ENCODE measurements around the gene GRID1.

The GRID1 gene

DNA sequence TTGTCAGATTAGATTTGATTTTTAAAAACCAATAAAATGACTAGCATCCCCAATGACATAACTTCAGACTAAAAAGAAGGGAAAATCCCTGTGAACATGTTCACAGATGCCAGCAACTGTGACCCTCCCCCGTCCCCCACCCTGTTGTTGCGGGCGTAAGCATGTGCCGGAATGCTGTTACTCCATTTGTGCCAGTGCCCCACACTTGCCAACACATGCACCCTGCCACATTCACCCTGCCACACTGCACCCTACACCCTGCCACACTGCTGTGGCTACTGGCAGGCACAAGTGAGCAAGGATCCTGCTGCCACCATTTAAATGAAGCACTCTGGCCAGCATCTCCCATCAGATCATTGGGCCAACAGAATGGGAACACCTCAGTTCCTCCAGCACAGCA lies 540.2 kb downstream of the GRID1 start:
- no peak for DNase-seq (ENCODE audit: low read depth in 2 of 2)

- DNase-seq (ENCODE audit: low read depth in 2 of 2), result no peak
Measured at GRCh38 chr10:85811405-85811804, 555.2 kb downstream of the GRID1 start.

GRCh38 chr10:85810674-85811073 lies 555.9 kb downstream of the GRID1 start:
- no peak for DNase-seq (ENCODE audit: low read depth in 2 of 2)

GRCh38 chr10:85795460-85795859 lies 571.1 kb downstream of the GRID1 start:
- DNase-seq (ENCODE audit: low read depth in 2 of 2), result no peak

DNA sequence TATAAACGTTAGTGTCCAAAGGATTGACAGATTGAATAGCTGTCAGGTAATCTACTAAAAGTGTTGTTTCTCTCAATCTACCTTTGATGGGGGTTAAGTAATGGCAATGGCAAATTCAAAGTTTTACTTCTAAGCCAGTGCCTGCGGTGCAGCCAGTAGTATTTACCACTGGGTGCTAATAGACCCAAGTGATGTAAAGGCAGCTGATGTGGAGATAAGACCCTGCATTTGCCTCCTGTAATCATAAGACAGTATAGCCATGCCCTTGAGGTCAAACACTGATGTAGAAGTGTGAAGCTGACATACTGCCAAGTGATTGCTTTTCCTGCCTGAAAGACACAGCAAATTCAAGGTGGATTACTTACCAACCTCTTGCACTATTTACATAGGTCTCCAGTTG lies 572.0 kb downstream of the GRID1 start:
- DNase-seq (ENCODE audit: low read depth in 2 of 2), result no peak

DNA sequence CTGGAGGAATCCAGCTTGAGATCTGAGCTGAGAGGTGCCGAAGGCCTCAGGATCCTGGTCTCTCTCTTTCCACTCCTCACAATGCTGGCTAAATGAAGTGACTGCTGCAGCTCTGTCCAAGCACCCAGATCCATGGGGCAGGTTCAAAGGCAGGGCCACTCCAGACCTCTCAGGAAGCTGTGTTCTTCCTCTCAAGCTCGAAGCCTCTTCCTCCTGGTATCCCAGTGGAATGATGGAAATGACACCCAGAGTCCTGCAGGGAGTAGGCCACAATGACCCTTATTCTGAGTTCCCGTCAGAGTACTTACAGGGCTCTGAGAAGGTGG lies 574.1 kb downstream of the GRID1 start:
- no peak for DNase-seq (ENCODE audit: low read depth in 2 of 2)

GRCh38 chr10:85791818-85792532 lies 574.6 kb downstream of the GRID1 start:
- no peak for DNase-seq (ENCODE audit: low read depth in 2 of 2)

GRCh38 chr10:85789982-85790789 lies 576.4 kb downstream of the GRID1 start:
- DNase-seq (ENCODE audit: low read depth in 2 of 2), result no peak

- DNase-seq (ENCODE audit: low read depth in 2 of 2), result no peak
Measured at GRCh38 chr10:85789125-85789524, 577.5 kb downstream of the GRID1 start.

- DNase-seq (ENCODE audit: low read depth in 2 of 2), result no peak
Measured at GRCh38 chr10:85788570-85788969, 578.0 kb downstream of the GRID1 start.

GRCh38 chr10:85787881-85788280 lies 578.7 kb downstream of the GRID1 start:
- DNase-seq (ENCODE audit: low read depth in 2 of 2), result no peak

DNA sequence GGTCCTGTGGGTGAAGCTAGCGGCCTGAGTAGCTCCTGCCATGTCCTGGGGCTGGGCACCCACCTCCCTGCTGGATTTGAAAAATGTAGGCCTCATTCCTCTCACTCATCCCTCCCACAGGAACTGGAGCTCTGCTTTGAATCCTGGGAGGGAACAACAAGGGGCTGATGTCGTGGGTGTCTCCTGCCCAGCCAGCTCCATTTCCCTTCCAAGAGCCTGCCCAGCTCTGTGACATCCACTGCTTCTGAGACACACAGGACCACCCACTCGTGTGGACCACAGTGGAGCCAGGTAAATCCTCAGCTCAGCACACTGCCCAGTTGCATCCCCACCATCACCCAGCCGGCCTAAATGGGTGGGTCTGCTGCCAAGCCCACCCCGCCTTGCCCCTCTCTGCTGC lies 579.2 kb downstream of the GRID1 start:
- DNase-seq (ENCODE audit: low read depth in 2 of 2), result no peak

GRCh38 chr10:85786401-85786899 lies 580.1 kb downstream of the GRID1 start:
- no peak for DNase-seq (ENCODE audit: low read depth in 2 of 2)

GRCh38 chr10:85784792-85785191 lies 581.8 kb downstream of the GRID1 start:
- no peak for DNase-seq (ENCODE audit: low read depth in 2 of 2)

DNA sequence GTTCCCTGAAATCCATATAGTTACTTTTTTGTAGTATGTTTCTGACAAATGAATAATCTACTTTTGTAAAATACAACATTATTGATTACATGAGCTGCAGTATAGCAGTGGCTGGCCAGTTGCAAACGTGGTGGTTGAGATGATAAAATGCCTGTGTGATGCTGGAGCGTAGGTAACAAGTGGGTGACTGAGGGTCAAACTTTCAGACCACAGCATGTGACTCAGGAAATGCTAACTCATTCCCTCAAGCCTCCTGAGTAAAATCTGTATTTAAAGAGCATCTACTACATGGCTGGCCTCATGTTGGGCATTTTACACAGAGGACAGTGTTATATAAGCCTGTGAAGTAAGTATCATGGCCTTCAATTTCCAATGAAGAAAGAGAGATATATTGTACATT lies 585.2 kb downstream of the GRID1 start:
- DNase-seq (ENCODE audit: low read depth in 2 of 2), result no peak

GRCh38 chr10:85778074-85778473 lies 588.5 kb downstream of the GRID1 start:
- DNase-seq (ENCODE audit: low read depth in 2 of 2), result no peak

DNA sequence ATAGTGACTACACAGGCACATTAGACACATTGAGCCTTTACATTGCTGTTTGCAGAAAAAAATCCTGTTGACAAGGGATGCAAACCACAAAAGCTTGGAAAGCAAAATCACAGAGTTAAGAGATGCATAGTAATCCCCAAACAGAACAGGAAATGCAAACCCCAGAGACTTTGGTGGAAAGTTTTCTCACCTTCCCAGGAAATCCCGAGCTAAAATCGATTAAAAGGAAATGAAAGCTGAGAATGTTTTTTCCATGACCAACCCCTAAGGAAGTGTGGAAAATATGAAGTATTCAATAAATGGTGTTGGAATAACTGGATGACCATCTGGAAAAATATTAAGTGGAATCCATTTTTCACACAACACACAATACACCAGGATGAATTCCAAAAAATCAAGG lies 598.7 kb downstream of the GRID1 start:
- DNase-seq (ENCODE audit: low read depth in 2 of 2), result no peak

- no peak for DNase-seq (ENCODE audit: low read depth in 2 of 2)
Measured at GRCh38 chr10:85764108-85764507, 602.5 kb downstream of the GRID1 start.

GRCh38 chr10:85761906-85762445 lies 604.6 kb downstream of the GRID1 start:
- no peak for DNase-seq (ENCODE audit: low read depth in 2 of 2)

DNA sequence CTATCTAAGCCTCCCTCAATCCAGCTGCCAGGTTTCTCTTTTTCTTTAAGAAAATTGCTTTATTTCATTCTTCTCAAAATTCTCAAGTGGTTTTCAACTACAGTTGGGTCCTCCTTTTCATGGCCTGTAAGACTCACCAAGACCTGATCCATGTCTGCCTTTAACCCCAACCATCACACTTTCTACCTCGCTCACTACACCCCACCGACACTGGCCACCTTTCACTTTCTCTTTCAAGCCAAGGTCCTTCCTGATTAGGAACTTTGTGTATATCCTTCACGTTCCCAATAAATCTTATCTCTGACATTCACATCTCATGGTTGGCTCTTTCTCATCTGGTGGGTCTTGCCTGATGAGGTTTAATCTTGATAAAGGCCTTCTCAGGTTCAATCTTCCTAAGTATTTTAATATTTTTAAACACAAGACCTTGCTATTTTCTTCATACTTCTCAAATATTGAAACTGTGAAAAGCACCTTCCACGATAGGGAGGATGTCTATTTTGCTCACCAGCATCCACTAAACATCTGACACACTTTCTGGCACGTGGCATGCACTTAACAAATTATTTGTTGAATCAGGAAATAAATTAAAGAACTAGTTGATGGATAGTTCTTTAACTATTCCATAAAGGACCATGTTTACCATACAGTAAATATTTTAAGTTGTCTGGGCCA lies 624.8 kb downstream of the GRID1 start:
- DNase-seq (ENCODE audit: low read depth in 2 of 2), result no peak

DNA sequence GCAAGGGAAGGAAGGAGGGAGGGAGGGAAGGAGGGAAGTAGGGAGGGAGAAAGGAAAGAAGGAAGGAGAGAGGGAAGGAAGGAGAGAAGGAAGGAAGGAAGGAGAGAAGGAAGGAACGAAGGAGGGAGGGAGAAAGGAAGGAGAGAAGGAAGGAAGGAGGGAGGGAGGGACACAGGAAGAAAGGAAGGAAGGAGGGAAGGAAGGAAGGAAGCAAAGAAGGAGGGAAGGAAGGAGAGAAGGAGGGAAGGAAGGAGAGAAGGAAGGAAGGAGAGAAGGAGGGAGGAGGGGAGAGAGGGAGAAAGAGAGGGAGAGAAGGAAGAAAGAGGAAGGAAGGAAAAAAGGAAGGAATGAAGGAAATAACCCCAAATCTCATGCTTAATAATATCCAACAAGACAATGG lies 630.6 kb downstream of the GRID1 start:
- DNase-seq (ENCODE audit: low read depth in 2 of 2), result no peak

GRCh38 chr10:85734791-85735190 lies 631.8 kb downstream of the GRID1 start:
- no peak for DNase-seq (ENCODE audit: low read depth in 2 of 2)
